ENCODE measurements around the gene CCNY. TPM values are rescaled to one million over a fixed set of nuclear protein-coding genes. Genes with fewer than 3 reads are reported as not detected.

CCNY gene
- total RNA-seq, 2 experiments from 2014 or later, result 37.0 to 55.8 TPM

DNA sequence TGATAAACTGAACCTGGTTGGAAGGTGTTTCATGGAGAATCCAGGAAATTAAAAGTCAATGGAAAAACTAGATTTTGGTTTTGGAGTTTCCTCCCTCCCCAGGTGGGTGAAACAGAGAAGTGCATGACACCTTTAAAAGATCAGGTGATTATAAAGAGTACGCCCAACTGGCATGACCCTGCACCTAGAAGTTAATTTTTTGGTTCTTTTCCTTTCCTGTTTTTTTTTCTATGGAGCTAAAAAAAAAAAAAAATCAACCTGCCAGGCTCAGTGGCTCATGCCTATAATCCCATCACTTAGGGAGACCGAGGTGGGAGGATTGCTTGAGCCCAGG lies 276.8 kb downstream of the CCNY start:
- H3K27ac ChIP-seq (ENCODE audit: low read depth, low read length, poor library complexity, severe bottlenecking), result no peak overlapping the region
- CTCF ChIA-PET (ENCODE audit: unreplicated experiment), result no interaction called here
- H3K9me3 ChIP-seq (ENCODE audit: low read length), result no peaks in the 10 kb centered on the region
- POLR2A ChIA-PET, result interaction anchor here (0.7 kb wide), 1 partner anchor 879 kb away, joined by 3 read pairs; no protein-coding TSS in a partner anchor
- no peak overlapping the region for H3K4me3 ChIP-seq (ENCODE audit: low read depth, low read length, poor library complexity, severe bottlenecking)
- intact Hi-C loops (cut with micrococcal nuclease; ENCODE audit: unreplicated experiment), result no loop called here
- no peak overlapping the region for H2AFZ ChIP-seq (ENCODE audit: low read length)
- TF ChIP-seq EZH2phosphoT487 (IDR thresholded peaks at IDR 0.05; ENCODE audit: borderline replicate concordance, low read depth, low read length), result no peak
- TF ChIP-seq, protein P1, sequence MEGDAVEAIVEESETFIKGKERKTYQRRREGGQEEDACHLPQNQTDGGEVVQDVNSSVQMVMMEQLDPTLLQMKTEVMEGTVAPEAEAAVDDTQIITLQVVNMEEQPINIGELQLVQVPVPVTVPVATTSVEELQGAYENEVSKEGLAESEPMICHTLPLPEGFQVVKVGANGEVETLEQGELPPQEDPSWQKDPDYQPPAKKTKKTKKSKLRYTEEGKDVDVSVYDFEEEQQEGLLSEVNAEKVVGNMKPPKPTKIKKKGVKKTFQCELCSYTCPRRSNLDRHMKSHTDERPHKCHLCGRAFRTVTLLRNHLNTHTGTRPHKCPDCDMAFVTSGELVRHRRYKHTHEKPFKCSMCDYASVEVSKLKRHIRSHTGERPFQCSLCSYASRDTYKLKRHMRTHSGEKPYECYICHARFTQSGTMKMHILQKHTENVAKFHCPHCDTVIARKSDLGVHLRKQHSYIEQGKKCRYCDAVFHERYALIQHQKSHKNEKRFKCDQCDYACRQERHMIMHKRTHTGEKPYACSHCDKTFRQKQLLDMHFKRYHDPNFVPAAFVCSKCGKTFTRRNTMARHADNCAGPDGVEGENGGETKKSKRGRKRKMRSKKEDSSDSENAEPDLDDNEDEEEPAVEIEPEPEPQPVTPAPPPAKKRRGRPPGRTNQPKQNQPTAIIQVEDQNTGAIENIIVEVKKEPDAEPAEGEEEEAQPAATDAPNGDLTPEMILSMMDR (conservative IDR thresholded peaks at IDR 0.05; ENCODE audit: low read length), result no peak
- no peak for DNase-seq (ENCODE audit: low spot score)
- no peaks in the 10 kb centered on the region for H3K79me2 ChIP-seq (ENCODE audit: insufficient read depth, low read depth, low read length)
- H3K36me3 ChIP-seq (ENCODE audit: insufficient read depth, low read length), result no peaks in the 10 kb centered on the region
- H4K20me1 ChIP-seq (ENCODE audit: insufficient read depth, low read length), result no peaks in the 10 kb centered on the region
- no peak overlapping the region for H3K4me2 ChIP-seq (ENCODE audit: low read length)
- BruUV-seq (replicated peaks), result no TSS peak
- H3K9me2 ChIP-seq (ENCODE audit: insufficient read depth, low read length), result no peaks in the 10 kb centered on the region
- no peaks in the 10 kb centered on the region for H3K4me1 ChIP-seq (ENCODE audit: insufficient read depth, low read length, poor library complexity, severe bottlenecking)

DNA sequence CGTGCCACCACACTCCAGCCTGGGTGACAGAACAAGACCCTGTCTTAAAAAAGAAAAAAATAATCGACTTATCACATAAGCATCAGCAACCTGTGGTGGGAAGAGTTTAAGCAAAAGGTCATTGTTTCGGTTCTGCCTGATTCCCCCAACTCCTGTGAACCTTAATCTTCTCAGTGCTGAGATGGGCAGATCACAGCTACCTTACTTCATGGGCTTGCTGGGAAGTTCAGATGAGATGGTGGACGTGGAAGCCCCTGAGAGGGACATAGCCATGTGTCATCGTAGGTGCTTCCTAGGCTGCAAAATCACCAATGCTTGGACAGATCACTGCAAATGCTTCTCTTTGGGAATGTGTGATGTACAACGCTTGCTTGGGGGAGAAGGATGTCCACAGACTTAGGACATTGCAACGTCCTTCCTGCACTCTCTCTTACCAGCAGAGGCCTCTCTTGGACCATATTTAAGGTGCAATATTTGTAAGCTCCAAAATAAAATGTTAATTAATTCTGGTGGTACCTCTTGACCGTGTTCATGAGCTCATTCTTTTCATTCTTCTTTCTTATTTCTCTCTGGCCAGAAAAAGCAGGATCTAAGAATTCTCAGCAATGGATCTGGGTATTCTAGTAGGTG lies 277.4 kb downstream of the CCNY start:
- no peaks in the 10 kb centered on the region for H3K36me3 ChIP-seq (ENCODE audit: insufficient read depth, low read length)
- ChIA-PET CTCF (ENCODE audit: unreplicated experiment) (no interaction called here), POLR2A (interaction anchor here (0.6 to 0.7 kb wide), 3 partner anchors 269 to 879 kb away, joined by 3 read pairs; no protein-coding TSS in a partner anchor)
- no peaks in the 10 kb centered on the region for H3K4me1 ChIP-seq (ENCODE audit: insufficient read depth, low read length, poor library complexity, severe bottlenecking)
- intact Hi-C loops (cut with micrococcal nuclease; ENCODE audit: unreplicated experiment), result no loop called here
- no peak overlapping the region for H3K4me2 ChIP-seq (ENCODE audit: low read length)
- no TSS peak for BruUV-seq (replicated peaks)
- no peaks in the 10 kb centered on the region for H3K79me2 ChIP-seq (ENCODE audit: insufficient read depth, low read depth, low read length)
- TF ChIP-seq, protein P1 (conservative IDR thresholded peaks at IDR 0.05; ENCODE audit: low read length), result peak; percentile 42
- TF ChIP-seq EZH2phosphoT487 (IDR thresholded peaks at IDR 0.05; ENCODE audit: borderline replicate concordance, low read depth, low read length), result no peak
- H4K20me1 ChIP-seq (ENCODE audit: insufficient read depth, low read length), result no peaks in the 10 kb centered on the region
- no peak overlapping the region for H2AFZ ChIP-seq (ENCODE audit: low read length)
- no peaks in the 10 kb centered on the region for H3K9me3 ChIP-seq (ENCODE audit: low read length)
- no peaks in the 10 kb centered on the region for H3K9me2 ChIP-seq (ENCODE audit: insufficient read depth, low read length)
- DNase-seq (ENCODE audit: low spot score), result no peak
- H3K4me3 ChIP-seq (ENCODE audit: low read depth, low read length, poor library complexity, severe bottlenecking), result no peak overlapping the region
- no peak overlapping the region for H3K27ac ChIP-seq (ENCODE audit: low read depth, low read length, poor library complexity, severe bottlenecking)

DNA sequence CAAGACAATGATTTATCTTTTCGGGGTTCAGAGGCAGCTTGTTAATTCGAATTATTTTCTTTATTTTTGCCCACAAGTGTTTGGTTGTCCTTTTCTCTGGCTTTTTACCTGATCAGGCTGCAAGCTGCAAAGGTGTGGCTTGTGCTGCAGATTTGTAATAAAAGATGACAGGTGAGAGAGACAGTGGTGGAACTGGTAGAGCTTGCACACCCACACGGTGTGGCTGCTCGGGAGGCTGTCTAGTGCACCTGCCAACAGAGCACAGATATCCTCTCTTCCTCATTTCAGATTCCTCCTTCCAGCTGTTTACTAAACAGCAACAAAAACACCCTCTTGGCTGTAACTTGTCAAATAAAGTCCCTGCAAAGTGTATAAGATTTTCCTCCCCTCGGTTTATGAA lies 278.0 kb downstream of the CCNY start:
- Histone ChIP-seq H3K4me2 (ENCODE audit: low read length) (no peak overlapping the region), H3K4me3 (ENCODE audit: low read depth, low read length, poor library complexity, severe bottlenecking) (no peak overlapping the region), H2AFZ (ENCODE audit: low read length) (no peak overlapping the region), H3K4me1 (ENCODE audit: insufficient read depth, low read length, poor library complexity, severe bottlenecking) (no peaks in the 10 kb centered on the region), H4K20me1 (ENCODE audit: insufficient read depth, low read length) (no peaks in the 10 kb centered on the region), H3K27ac (ENCODE audit: low read depth, low read length, poor library complexity, severe bottlenecking) (no peak overlapping the region), H3K79me2 (ENCODE audit: insufficient read depth, low read depth, low read length) (no peaks in the 10 kb centered on the region), H3K9me2 (ENCODE audit: insufficient read depth, low read length) (no peaks in the 10 kb centered on the region), H3K36me3 (ENCODE audit: insufficient read depth, low read length) (no peaks in the 10 kb centered on the region), H3K9me3 (ENCODE audit: low read length) (no peaks in the 10 kb centered on the region)
- TF ChIP-seq, protein P1 (conservative IDR thresholded peaks at IDR 0.05; ENCODE audit: low read length), result no peak
- TF ChIP-seq EZH2phosphoT487 (IDR thresholded peaks at IDR 0.05; ENCODE audit: borderline replicate concordance, low read depth, low read length), result no peak
- ChIA-PET CTCF (ENCODE audit: unreplicated experiment) (interaction anchor here (0.6 kb wide), 1 partner anchor 901 kb away, joined by 4 read pairs; no protein-coding TSS in a partner anchor), POLR2A (interaction anchor here (0.6 kb wide), 2 partner anchors 269 to 279 kb away, joined by 3 read pairs; no protein-coding TSS in a partner anchor)
- no TSS peak for BruUV-seq (replicated peaks)
- DNase-seq (ENCODE audit: low spot score), result no peak
- intact Hi-C loops (cut with micrococcal nuclease; ENCODE audit: unreplicated experiment), result no loop called here

All from OCI-LY7 (cell line).